Upper lobe of left lung (tissue), 4 donors: ENCODE data around the gene TCL1B.

Source experiments
- EP300 ChIP-seq, 4 donors: sonication (generic); formaldehyde crosslinking; IDR thresholded peaks; one replicate each; pipeline ENCODE4 v1.5.1; 2017; ENCODE audit warnings: antibody characterized with exemption in 4 of 4, control low read depth in 2 of 4
- POLR2A ChIP-seq, 4 donors: fragments of 450-650 bp; IDR thresholded peaks; one replicate each; pipeline ENCODE4 v1.5.1; 2016 to 2017; ENCODE audit warnings: antibody characterized with exemption in 4 of 4, mild to moderate bottlenecking in 2 of 4
- POLR2AphosphoS5 ChIP-seq, 2 donors: sonication (generic); formaldehyde crosslinking; IDR thresholded peaks; one replicate each; pipeline ENCODE4 v1.5.1; 2017; ENCODE audit warnings: antibody characterized with exemption in 2 of 2
- TF ChIP-seq, protein P1 (sequence below), 6 experiments: fragments of 450-650 bp in 4 of 6; fragments of 200-600 bp in 2 of 6; sonication (generic) in 2 of 6; IDR thresholded peaks; one replicate each; pipeline ENCODE4 v1.5.1; 2016 to 2019; ENCODE audit warnings: antibody characterized with exemption in 6 of 6

DNA sequence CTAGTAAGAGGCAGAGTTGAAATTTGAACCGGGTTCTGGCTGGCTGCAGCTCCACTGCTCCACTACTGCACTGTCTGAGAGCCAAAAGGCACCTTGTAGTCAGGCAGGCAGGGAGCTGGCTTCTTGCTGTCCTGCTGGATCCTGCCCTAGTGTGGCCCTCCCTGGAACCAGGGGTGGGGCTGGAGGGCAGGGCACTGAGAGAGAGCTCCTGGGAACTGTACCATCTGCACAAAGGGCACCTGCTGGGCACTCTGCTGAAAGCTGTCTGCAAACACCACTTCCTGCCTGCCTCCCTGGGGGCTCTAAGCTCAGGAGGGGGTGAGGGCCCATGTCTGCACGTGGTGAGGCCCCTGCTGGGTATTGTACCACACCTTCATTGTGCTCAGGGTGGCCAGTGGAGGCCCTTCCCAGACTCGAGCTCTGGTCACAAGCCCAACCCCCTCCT lies 19.0 kb upstream of the TCL1B start:
- TF ChIP-seq POLR2AphosphoS5 (IDR thresholded peaks at IDR 0.05): no peak
- no peak for TF ChIP-seq EP300 (IDR thresholded peaks at IDR 0.05)
- TF ChIP-seq, protein P1, sequence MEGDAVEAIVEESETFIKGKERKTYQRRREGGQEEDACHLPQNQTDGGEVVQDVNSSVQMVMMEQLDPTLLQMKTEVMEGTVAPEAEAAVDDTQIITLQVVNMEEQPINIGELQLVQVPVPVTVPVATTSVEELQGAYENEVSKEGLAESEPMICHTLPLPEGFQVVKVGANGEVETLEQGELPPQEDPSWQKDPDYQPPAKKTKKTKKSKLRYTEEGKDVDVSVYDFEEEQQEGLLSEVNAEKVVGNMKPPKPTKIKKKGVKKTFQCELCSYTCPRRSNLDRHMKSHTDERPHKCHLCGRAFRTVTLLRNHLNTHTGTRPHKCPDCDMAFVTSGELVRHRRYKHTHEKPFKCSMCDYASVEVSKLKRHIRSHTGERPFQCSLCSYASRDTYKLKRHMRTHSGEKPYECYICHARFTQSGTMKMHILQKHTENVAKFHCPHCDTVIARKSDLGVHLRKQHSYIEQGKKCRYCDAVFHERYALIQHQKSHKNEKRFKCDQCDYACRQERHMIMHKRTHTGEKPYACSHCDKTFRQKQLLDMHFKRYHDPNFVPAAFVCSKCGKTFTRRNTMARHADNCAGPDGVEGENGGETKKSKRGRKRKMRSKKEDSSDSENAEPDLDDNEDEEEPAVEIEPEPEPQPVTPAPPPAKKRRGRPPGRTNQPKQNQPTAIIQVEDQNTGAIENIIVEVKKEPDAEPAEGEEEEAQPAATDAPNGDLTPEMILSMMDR (IDR thresholded peaks at IDR 0.05): no peak
- TF ChIP-seq POLR2A (IDR thresholded peaks at IDR 0.05): no peak
